ENCODE results near the gene SELENOO.

Gene SELENOO

DNA sequence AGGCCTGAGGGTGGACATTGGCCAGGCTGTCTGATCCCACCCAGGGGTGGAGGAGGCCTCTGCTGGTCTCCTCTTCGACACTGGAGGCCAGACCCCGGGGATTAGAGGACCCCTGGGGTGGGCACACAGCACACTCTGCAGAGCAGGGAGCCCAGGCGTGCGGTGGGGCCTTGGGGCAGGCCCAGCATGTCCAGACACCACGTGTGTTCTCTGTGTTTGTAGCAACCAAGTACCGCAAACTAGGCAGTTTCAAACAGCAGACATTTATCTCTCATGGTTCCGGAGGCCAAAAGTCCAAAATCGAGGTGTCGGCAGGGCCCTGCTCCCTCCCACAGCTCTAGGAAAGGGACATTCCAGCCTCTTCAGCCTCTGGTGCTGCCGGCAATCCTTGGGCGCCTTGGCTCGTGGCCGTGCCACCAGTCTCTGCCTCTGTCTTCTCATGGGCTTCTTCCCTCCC, 28.8 kb upstream of the SELENOO start:
- no peak for DNase-seq (ENCODE audit: low read depth)

DNA sequence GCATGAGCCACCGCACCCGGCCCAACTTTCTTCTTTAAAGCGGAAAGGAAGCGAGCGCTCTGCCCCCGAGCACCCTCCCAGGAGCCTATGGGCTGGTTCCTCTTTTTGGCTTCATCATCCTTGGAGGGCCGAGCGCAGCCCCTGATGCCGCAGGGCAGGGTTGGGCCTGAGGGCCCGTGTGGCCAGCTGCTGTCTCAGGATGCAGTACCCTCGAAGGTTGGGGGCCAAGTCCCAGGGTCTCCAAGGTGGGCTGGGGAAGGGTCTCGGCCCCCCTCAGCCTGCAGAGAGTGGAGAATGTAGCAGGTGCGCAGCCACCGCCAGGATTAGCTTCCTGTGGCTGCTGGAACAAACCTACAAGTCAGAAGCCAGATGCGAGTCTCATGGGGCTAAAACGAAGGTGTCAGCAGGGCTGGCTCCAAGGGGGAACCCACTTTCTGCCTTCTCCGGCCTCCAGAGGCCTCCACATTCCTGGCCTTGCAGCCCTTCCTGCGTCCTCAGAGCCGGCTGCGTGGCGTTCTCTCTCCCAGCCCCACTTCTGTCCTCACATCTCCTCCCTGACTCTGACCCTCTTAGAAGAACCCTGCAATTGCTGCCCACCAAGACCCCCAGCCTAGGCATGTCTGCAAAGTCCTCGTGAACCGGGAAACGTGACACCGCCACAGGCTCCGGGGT, 27.4 kb upstream of the SELENOO start:
- no peak for DNase-seq (ENCODE audit: low read depth)

DNA sequence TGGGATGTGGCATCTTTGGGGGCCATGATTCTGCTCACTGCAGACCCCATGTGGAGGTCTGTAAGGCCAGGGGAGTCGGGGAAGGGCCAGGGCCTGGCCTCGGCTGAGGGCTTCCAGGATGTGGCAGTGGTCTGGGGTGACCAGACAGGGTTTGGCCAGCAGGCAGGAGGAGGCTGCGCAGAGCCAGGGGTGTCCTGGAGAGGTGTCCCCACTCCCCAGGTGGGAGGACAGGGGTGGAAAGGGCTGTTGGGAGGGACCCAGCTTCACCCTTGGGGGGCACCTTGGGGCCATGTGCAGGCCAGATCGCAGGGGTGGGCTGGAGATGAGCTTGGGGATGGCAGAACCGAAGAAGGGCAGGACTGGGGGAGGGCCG, 26.8 kb upstream of the SELENOO start:
- DNase-seq (ENCODE audit: low read depth): no peak

DNA sequence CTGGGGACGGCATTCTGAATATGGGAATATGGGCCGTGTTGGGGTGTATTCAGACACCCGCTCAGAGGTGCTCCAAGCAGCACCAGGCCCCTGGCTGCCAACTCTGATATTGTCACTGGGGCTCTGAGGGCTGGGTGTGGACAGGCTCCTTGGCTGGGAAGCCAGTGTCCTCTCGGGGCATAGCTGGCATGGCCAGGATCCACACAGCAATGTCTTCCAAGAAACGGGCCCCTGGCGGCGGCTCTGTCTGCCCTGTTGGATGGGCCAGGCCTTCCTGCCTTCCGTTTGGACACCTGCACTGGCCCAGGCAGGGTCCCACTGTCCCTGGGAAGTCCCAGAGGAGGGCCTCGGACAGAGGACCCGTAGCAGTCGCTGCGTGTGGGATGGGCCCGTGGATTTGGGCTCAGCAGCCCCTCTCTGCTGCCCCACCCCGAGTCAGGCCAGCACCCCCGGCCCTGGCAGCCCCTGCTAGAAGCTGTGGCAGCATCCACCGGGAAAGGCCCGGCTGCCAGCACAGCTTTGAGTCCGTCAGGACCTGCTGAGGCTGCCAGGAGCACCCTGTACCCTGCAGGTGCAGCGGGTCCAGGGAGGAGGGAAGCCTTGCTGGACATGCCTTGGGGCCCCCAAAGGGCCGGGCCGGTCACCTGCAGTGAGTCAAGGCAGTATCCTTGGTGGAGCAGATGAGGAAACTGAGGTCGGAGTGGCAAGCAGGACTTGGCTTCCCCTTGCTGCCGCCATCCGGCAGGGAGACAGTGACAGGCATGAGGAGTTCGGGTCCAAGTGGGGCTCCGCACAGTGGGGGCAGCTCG, 26.2 kb upstream of the SELENOO start:
- no peak for DNase-seq (ENCODE audit: low read depth)

DNA sequence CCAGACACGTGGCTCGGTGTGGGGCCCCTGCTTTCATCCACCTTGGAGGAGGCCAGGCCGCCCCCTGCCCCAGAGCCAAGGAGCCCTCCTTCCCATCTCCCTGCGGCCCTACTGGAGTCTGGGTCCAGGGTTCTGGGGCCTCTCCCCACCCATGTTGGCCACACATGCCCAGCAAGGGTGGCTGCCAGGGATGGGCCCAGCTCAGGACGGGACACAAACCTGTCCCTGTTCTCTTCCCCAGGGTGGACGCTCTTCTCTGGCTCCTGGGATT, 25.7 kb upstream of the SELENOO start:
- DNase-seq (ENCODE audit: low read depth): no peak

DNA sequence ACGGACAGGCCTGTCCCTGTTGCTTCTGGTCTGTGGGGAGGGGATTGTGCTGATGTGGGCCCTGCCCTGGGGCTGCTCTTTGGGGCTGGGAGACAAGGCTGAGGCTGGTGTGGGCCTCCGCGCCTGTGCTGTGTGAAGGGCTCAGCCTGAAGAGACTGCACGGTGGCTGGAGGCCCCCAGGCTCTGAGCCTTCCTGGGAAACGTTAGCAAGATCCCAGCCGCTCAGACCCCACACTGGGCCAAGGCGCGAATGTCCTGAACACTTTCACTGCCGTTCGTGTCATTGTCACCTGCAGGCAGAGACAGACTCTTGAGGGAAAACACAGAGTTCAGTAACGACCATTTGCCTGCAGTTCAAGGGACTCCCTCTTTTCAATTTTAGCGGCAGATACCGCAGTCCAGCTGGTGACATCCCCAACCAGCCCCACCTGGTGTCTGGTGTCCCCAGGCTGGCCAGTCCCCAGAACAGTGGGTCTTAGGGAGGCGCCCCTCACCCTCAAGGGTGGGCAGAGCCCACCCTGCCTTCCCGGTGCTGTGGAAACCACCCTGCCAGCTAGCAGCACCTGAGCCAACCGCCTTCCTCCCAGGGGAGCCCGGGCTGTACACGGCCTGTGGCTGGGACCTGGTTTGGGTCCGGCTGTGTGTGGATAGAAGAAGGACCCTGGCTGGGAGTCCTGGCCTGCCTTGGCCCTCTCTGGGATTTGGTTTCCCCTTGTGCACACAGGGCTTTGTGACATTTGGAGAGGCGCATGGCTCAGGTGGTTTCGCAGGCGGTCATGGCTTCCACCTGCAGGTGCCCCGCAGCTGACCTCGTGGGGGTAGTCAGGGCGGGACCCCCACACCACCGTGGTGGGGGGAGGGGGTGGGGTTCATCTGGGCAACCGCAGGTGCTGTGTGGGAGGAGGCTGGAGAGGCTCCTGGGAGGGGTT, 24.6 kb upstream of the SELENOO start:
- DNase-seq (ENCODE audit: low read depth): no peak

DNA sequence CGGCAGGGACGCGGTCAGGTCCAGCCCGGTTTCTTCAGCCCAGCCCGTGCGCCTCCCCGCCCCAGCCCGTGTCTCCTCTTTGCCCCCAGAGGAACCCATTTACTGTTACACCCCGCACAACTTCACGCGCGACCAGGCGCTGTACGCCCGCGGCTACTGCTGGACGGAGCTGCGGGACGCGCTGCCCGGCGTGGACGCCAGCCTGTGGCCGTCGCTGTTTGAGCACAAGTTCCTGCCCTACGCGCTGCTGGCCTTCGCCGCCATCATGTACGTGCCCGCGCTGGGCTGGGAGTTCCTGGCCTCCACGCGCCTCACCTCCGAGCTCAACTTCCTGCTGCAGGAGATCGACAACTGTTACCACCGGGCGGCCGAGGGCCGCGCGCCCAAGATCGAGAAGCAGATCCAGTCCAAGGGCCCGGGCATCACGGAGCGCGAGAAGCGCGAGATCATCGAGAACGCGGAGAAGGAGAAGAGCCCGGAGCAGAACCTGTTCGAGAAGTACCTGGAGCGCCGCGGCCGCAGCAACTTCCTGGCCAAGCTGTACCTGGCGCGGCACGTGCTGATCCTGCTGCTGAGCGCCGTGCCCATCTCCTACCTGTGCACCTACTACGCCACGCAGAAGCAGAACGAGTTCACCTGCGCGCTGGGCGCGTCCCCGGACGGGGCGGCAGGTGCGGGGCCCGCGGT, 23.8 kb upstream of the SELENOO start:
- DNase-seq (ENCODE audit: low read depth): no peak

DNA sequence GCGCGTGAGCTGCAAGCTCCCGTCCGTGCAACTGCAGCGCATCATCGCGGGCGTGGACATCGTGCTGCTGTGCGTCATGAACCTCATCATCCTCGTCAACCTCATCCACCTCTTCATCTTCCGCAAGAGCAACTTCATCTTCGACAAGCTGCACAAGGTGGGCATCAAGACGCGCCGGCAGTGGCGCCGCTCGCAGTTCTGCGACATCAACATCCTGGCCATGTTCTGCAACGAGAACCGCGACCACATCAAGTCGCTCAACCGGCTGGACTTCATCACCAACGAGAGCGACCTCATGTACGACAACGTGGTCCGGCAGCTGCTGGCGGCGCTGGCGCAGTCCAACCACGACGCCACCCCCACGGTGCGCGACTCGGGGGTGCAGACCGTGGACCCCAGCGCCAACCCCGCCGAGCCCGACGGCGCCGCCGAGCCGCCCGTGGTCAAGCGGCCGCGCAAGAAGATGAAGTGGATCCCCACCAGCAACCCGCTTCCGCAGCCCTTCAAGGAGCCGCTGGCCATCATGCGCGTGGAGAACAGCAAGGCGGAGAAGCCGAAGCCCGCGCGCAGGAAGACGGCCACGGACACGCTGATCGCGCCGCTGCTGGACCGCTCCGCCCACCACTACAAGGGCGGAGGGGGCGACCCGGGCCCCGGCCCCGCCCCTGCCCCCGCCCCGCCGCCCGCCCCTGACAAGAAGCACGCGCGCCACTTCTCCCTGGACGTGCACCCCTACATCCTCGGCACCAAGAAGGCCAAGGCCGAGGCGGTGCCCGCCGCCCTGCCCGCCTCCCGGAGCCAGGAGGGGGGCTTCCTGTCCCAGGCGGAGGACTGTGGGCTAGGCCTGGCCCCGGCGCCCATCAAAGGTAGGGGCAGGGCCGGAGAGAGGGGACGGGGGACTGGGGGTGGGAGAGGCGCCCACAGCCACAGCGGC, 23.0 kb upstream of the SELENOO start:
- DNase-seq (ENCODE audit: low read depth): no peak

DNA sequence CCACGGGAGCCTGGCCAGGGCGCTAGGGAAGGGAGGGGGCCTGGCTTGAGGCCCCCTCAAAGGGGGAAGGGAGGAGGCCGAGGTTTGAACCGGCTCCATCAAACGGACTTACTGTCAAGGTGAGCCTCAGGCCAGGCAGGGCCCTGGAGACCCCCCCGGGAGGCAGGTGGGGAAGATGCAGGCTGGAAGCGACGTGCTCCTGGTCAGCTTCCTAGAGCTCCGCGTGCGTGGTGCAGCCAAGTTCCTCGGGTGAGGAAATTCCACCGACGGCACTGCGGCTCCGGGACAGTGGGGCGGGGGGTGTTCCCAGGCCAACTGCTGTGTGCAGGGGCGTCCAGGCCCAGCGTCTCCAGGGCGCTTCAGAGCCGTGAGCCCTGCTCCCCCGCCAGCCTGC, 22.3 kb upstream of the SELENOO start:
- no peak for DNase-seq (ENCODE audit: low read depth)

DNA sequence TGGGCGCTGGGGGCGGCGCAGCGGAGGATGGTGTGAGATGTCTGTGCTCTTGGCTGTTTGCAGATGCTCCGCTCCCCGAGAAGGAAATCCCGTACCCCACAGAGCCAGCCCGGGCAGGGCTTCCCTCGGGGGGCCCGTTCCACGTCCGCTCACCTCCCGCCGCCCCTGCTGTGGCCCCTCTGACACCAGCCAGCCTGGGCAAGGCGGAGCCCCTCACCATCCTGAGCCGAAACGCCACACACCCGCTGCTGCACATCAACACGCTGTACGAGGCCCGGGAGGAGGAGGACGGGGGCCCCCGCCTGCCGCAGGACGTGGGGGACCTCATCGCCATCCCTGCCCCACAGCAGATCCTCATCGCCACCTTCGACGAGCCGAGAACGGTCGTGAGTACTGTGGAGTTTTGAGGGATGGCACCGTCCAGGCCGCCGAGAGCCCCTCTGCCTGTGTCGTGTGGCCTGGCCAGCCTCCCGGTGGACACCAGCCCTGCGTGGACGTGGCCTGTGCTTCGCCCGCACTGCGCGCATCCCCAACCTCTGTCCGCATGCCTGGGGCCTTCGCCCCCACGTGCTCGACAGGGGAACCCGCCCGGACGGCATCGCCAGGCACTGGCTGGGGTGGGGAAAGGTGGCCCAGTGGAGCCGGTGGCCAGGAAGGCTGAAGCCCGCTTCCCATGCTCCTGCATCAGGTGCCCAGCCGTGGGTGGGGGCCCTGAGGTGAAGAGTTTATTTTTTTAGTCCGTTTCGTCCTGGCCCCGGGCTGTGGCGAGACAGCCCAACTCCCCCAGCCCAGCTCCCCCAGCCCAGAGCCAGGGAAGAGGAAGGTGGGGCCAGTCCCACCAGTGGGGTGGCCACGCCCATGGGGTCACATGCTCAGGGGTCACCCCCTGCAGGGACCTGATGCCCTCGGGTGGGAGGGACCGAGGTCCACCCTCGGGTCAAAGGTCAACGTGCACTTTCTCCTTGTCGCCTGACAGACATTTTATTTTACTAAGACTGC, 21.6 kb upstream of the SELENOO start:
- DNase-seq (ENCODE audit: low read depth): no peak

DNA sequence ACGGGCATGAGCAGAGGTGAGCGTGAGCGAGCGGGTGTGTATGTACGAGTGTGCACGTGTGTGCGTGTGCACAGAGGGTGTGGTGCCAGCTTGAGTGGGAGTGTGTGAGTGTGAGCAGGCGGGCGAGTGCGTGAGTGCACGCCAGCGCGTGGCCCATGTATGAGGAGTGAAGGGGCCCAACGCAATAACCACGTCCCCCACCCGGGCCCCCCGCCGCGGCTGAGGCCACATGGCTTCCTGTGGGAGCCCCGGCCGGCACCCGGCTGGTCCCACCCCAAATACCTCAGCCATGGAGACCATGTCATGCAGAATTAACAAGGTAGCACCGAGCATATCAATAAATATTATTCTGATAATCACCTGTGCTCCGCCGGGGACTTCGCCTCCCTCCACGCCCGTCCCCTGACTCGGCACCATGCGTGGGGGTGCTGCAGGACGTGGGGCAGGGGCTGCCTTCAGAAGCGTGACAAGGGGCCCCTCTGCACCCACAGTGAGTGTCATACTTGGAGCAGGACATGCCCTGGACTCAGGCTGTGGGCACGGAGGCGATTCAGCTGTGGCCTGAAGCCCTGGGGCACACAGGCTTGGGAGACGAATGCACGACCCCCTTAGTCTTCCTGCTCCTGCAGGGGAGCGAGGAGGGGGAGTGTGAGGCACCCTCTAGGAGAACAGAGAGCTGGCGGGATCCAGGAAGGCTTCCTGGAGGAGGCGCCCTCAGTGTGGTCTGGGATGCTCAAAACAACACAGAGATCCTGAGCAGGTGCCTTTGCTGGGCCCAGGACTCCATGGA, 20.7 kb upstream of the SELENOO start:
- DNase-seq (ENCODE audit: low read depth): no peak

DNA sequence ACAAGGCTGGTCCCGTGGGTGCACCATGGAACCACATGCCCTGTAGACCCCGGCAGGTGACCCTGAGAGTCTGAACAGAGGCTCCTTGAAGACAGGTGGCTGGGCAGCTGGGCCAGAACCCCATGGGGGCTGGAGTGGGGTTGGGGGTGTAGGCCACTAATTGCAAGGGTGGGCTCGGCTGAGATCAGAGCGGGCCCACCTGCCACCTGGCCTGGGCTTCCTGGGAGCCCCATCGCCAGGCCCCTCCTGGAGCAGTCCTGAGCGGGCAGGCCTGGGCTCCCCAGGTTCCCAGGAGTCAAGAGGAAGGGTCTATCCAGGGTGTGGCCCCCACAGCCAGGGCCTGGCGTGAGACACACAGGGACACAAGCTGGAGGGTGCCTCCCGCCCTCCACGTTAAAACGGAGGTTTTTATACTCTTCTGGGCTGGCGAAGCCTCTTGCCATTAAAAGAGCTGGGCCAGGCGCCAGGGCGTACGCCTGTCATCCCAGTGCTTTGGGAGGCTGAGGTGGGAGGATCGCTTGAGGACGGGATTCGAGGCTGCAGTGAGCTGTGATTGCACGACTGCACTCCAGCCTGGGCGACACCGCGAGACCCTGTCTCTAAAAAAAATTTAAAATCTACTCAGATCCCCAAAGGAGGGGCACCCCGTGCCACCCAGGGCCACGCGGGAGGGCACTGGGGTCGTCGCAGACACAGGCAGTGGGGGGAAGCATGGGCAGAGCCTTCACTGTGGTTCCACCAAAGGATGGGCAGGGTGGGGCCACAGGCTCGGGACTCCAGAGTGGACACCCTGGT, 19.9 kb upstream of the SELENOO start:
- DNase-seq (ENCODE audit: low read depth): no peak

DNA sequence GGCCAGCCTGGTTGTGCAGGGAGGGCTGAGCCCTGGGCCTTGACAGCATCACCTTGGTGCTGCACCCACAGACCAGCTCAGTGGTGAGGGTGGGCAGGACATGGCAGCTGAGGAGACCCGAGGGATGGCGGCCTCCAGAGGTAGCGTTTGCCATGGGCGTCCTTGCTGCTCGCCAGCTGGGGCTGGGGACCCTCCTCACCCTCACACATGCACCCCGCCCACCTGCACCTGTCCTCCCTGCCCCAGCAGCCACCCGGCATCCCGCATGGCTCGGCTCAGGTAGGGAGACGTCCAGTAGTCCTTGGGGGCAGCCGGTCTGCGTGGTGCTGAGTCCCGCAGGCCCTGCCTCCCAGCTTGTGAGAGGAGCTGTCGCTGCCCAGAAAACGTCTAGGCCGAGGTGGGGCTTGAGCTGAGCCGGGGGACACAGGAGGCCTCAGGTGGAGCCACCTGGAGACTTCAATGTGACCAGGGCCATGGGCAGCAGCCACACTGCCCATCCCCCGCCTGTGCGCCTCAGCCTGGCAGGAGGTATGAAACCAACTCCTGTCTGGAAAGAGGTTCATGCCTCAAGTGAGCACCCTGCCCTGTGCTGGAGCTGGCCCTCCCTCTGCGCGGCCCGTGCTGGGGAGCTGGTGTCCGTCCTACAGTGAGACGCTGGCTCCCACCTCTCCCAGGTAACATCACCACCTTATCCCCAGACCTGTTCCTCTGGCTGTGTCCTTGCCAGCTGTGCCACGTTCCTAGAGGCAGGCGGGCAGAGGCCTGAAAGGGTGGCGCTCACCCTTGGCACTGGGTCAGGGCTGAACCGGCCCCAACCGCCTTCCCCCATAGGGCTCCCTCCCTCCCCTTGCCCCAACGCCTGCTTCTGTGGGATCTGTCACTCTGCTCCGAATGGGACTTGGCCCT, 18.4 kb upstream of the SELENOO start:
- DNase-seq (ENCODE audit: low read depth): no peak

DNA sequence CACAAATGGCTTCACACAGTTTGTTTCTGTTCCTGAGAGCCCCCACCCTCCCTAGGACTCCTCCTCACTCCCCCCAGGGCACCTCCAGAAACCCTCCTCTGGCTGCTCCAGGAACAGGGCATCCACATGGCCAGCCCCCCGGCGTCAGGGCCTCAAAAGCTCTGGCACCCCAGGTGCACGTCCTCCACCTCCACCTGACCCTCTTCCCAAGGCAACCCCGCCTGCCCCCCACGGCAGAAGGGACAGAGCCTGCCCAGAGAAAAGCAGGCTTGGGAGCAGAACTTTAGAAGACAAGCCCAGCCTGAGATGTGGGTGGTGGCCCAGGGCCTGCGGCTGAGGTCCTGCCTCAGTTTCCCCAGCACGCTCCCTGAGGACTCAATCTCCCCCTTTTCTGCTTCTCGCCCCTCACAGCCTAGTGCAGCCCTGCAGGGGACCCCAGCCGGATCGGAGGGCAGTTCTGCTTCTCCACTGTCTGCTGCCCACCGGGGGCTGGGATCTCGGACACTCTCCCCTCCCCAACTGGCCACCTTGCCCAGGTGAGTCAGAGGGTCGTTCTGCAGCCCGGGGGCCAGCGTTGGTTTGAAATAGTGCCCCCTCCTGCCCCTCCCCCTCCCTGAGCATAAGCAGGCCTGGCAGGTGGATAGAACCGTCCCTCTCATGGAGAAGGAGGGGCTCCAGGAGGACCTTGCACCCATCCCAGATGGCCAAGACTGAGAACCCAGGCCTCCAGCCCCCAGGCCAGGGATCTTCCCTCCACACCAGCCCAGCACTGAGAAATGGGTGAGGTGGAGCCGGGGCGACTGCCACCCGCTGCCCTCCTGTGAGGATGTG, 17.5 kb upstream of the SELENOO start:
- no peak for DNase-seq (ENCODE audit: low read depth)

DNA sequence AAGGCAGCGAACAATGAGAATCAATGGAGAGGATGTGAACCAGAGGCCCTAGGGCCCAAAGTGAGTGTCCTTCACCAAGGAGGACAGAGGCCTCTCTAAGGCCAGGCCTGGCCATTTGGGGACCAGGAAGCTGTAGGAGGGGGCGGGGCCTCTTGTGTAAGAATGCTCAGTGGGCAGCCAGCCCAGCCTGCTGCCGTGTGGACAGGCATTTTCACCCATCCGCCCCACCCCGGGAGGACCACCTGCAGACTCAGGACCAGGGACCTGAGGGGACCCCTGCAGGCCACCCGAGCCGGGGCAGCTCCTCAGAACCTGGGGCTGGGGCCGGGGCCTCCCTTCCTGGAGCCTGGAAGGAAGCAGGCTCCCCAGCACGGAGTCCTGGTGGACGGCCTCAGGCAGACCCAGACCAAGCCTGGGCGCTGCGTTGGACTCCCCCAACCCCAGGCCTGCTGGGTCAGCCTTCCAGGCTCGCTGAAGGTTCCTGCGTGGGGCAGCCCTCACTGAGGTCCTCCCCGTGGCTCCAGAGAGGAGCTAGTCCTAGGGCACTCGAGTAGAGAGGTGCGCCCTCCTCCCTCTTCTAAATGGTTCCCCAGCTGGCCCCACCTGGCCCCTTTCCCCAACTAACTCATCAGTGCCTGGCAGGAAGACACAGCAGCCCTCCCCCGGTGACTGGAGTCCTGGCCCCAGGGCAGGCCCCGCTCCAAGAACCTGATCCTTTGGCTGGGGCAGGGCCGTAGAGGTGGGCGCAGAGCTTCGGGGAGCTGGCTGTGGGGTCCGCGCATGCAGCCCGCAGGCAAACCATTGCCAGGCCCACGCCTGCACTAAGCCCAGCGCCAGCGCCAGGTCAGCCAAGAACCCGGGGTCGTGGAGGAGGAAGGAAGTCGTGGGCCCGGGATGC, 16.6 kb upstream of the SELENOO start:
- no peak for DNase-seq (ENCODE audit: low read depth)
